ENCODE results near the gene FBXO10. TPM values are rescaled to one million over a fixed set of nuclear protein-coding genes. Genes with fewer than 3 reads are reported as not detected.

FBXO10 gene
- total and polyA plus RNA-seq, 2 of the 4 experiments (the other 2 are of a cell fraction): 6.6 to 6.7 TPM

GRCh38 chr9:37543468-37543867, 32.7 kb downstream of the FBXO10 start:
- no peak overlapping the region for H3K4me3 ChIP-seq (ENCODE audit: insufficient read depth, low read depth, low read length)
- H3K27ac ChIP-seq (ENCODE audit: insufficient read depth, low read length): no peak overlapping the region
- no peak overlapping the region for H3K14ac ChIP-seq (replicated peaks; ENCODE audit: low read depth, low read length)
- H3K23ac ChIP-seq (ENCODE audit: low read depth, low read length): no peak overlapping the region
- peaks cover 0 to 7% of the 10 kb centered on the region in 2 experiments; a peak in 2 of 4 replicates for H3K79me1 ChIP-seq (ENCODE audit: low read depth in 1 of 2, low read length in 2 of 2)
- no peak overlapping the region for H3K56ac ChIP-seq (ENCODE audit: extremely low read depth, insufficient read depth, low read length)
- no peak overlapping the region for H2AFZ ChIP-seq (replicated peaks; ENCODE audit: low read length, poor library complexity)
- H3K9me1 ChIP-seq (ENCODE audit: insufficient read depth, low read length): no peaks in the 10 kb centered on the region
- no peak overlapping the region for H2BK5ac ChIP-seq (ENCODE audit: low read depth, low read length, poor library complexity, severe bottlenecking)
- H2BK120ac ChIP-seq (ENCODE audit: low read depth, low read length): no peak overlapping the region
- intact Hi-C loops (cut with micrococcal nuclease) (no loop called here), in situ Hi-C loops (cut with MboI; ENCODE audit: low sequenced_read_pairs) (no loop called here), dilution Hi-C loops (cut with HindIII; ENCODE audit: low sequenced_read_pairs, unreplicated experiment) (no loop called here)
- H3K36me3 ChIP-seq (ENCODE audit: control insufficient read depth, insufficient read depth, low read length): peaks cover 10% of the 10 kb centered on the region; the same call in 1 of the 2 replicates
- ChIA-PET CTCF (no interaction called here), POLR2A (ENCODE audit: unreplicated experiment) (no interaction called here)
- H2AK9ac ChIP-seq (replicated peaks; ENCODE audit: low read depth, low read length, poor library complexity): no peak overlapping the region
- H2BK20ac ChIP-seq (ENCODE audit: low read depth, low read length): no peak overlapping the region
- no peaks in the 10 kb centered on the region for H3K27me3 ChIP-seq (ENCODE audit: control insufficient read depth, insufficient read depth, low read length)
- no peak overlapping the region for H3K4me2 ChIP-seq (ENCODE audit: low read depth, low read length)
- H4K20me1 ChIP-seq (ENCODE audit: insufficient read depth, low read length): no peaks in the 10 kb centered on the region
- no peak overlapping the region for H3K9ac ChIP-seq (ENCODE audit: low read depth, low read length)
- no peaks in the 10 kb centered on the region for H3K4me1 ChIP-seq (ENCODE audit: control insufficient read depth, insufficient read depth, low read length)
- H4K5ac ChIP-seq (ENCODE audit: low read depth, low read length): no peak overlapping the region
- TF ChIP-seq ELK1 (IDR thresholded peaks at IDR 0.05; ENCODE audit: borderline replicate concordance, low read depth, low read length): no peak
- TF ChIP-seq FOS (IDR thresholded peaks at IDR 0.05; ENCODE audit: low read depth, low read length): no peak
- no peak for TF ChIP-seq RCOR1 (IDR thresholded peaks at IDR 0.05; ENCODE audit: insufficient replicate concordance, low read length)
- no peak for TF ChIP-seq RAD21 (IDR thresholded peaks at IDR 0.05; ENCODE audit: low read length)
- no peak for TF ChIP-seq POLR2A (IDR thresholded peaks at IDR 0.05; ENCODE audit: low read depth, low read length)
- no peak for TF ChIP-seq CEBPB (IDR thresholded peaks at IDR 0.05; ENCODE audit: low read depth, low read length)
- TF ChIP-seq MAZ (IDR thresholded peaks at IDR 0.05; ENCODE audit: borderline replicate concordance, low read depth, low read length): no peak
- TF ChIP-seq CHD1 (IDR thresholded peaks at IDR 0.05; ENCODE audit: low read depth, low read length): no peak
- no peak for TF ChIP-seq RFX5 (IDR thresholded peaks at IDR 0.05; ENCODE audit: low read depth, low read length)
- no peak for TF ChIP-seq CTCF (conservative IDR thresholded peaks at IDR 0.05; ENCODE audit: low read depth, low read length)
- no peak for TF ChIP-seq MXI1 (IDR thresholded peaks at IDR 0.05; ENCODE audit: borderline replicate concordance, low read depth, low read length)
- no peak for ATAC-seq (ENCODE audit: low read depth)
- H3K18ac ChIP-seq (ENCODE audit: low read depth, low read length): no peak overlapping the region
- no peak overlapping the region for H4K8ac ChIP-seq (ENCODE audit: low read depth in 2 of 2, low read length in 2 of 2)
- BruUV-seq (replicated peaks): no TSS peak
- no peak overlapping the region for H2BK15ac ChIP-seq (ENCODE audit: low read depth, low read length)
- WGBS, 2 experiments (ENCODE audit: extremely low coverage in 2 of 2, insufficient read length in 1 of 2): no CpG with 5 or more reads among the region's 1 CpG
- DNase-seq: no peak
- no peaks in the 10 kb centered on the region for H3K9me3 ChIP-seq (ENCODE audit: control insufficient read depth, insufficient read depth, low read length)
- no peak overlapping the region for H4K91ac ChIP-seq (ENCODE audit: insufficient read depth, low read depth, low read length)
- no peak overlapping the region for H3K4ac ChIP-seq (ENCODE audit: low read depth, low read length)
- H2AK5ac ChIP-seq (ENCODE audit: low read depth, low read length): no peak overlapping the region

All from IMR-90 (cell line).